Transverse colon (tissue), 4 donors: ENCODE results near the gene THUMPD2. TPM values are rescaled to one million over a fixed set of nuclear protein-coding genes. Genes with fewer than 3 reads are reported as not detected.

Experiments used
- DNase-seq: peaks from one replicate; pipeline ENCODE4 v3.0.0-alpha.2; 2019
- H3K27ac ChIP-seq, 4 donors: fragments of 200-600 bp; sonication (generic); 2 replicates each; pipeline ENCODE4 v1.5.1; 2016 to 2018; ENCODE audit warnings: inconsistent platforms in 4 of 4
- H3K27me3 ChIP-seq: fragments of 200-600 bp; sonication (generic); 2 replicates; pipeline ENCODE4 v1.5.1; 2017; ENCODE audit warnings: inconsistent platforms
- H3K36me3 ChIP-seq, 4 donors: fragments of 200-600 bp; sonication (generic); 2 replicates each; pipeline ENCODE4 v1.5.1; 2017 to 2019; ENCODE audit warnings: inconsistent platforms in 4 of 4
- H3K4me1 ChIP-seq, 4 donors: fragments of 200-600 bp; sonication (generic); 2 replicates each; pipeline ENCODE4 v1.5.1; 2017 to 2020; ENCODE audit warnings: inconsistent platforms in 4 of 4
- H3K4me3 ChIP-seq, 4 donors: fragments of 200-600 bp; sonication (generic); 1 replicate in 1 of 4; 2 replicates in 3 of 4; pipeline versions ENCODE4 v1.5.1 to v1.6.1; 2017 to 2019; ENCODE audit warnings: inconsistent platforms in 4 of 4
- H3K9me3 ChIP-seq, 2 donors: fragments of 200-600 bp; sonication (generic); 2 replicates each; pipeline ENCODE4 v1.5.1; 2017 to 2019; ENCODE audit warnings: inconsistent platforms in 2 of 2
- EP300 ChIP-seq: sonication (generic); formaldehyde crosslinking; IDR thresholded peaks from one replicate; pipeline ENCODE4 v1.6.1; 2017; ENCODE audit warnings: antibody characterized with exemption, low read depth
- POLR2A ChIP-seq: fragments of 450-650 bp; IDR thresholded peaks from one replicate; pipeline ENCODE4 v1.6.1; 2016; ENCODE audit warnings: antibody characterized with exemption, mild to moderate bottlenecking, moderate library complexity
- POLR2AphosphoS5 ChIP-seq, 3 donors: sonication (generic); formaldehyde crosslinking; IDR thresholded peaks; one replicate each; pipeline ENCODE4 v1.6.1; 2016; ENCODE audit warnings: antibody characterized with exemption in 3 of 3
- WGBS, 2 donors: methylation state at CpG; one replicate each; pipeline ENCODE4 v1.1.5; 2018; ENCODE audit warnings: low coverage in 1 of 2; 5-methylcytosine and 5-hydroxymethylcytosine counted together
- in situ Hi-C, 4 donors: fragments of 200-750 bp; cut with MboI; loops; one replicate each; pipeline versions ENCODE4 v1.15.0 to v1.15.1; 2017; ENCODE audit warnings: low sequenced_read_pairs in 3 of 4, low pct_ligation_motif_present in 1 of 4, low pct_unique_long_range_greater_than_20kb in 1 of 4
- intact Hi-C: fragments of 100-400 bp; cut with DNase I; formaldehyde crosslinking; loops from one replicate; pipeline ENCODE4 v1.15.1; 2023; ENCODE audit warnings: low total_unique reads
- total RNA-seq, 4 donors: library from RNA; depleted of rRNA; stranded (reverse); fragments of >200 nt; gene quantifications; one replicate each; pipeline ENCODE4 v1.1.0, GENCODE V29; 2016
- TF ChIP-seq, protein P1 (sequence below), 5 experiments: fragments of 200-600 bp in 3 of 5; fragments of 450-650 bp in 2 of 5; sonication (generic) in 3 of 5; IDR thresholded peaks; 1 replicate in 2 of 5; 2 replicates in 3 of 5; pipeline ENCODE4 v1.5.1; 2016 to 2017; ENCODE audit warnings: antibody characterized with exemption in 5 of 5, inconsistent platforms in 3 of 5, mild to moderate bottlenecking in 2 of 5, moderate library complexity in 1 of 5

THUMPD2 gene
- total RNA-seq, 4 donors from 2014 or later, result 5.2 to 21.1 (median 9.7) TPM

DNA sequence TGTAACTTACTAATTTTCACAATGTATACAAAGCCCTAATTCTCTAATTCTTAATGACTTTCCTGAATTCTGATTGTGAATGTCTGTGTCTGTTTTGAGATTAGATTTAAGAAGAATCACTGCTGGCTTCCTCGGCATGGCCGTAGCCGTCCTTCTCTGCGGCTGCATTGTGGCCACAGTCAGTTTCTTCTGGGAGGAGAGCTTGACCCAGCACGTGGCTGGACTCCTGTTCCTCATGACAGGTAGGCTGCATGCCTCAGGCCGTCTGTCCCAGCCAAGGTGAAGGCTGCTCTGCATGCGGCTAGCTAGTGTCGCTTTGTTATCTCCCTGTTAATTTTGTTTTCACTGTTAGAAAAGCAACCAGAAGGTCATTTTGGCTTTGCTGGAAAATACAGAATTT is 72.1 kb downstream of the THUMPD2 start:
- H3K27ac ChIP-seq, result no peak overlapping the region
- TF ChIP-seq POLR2A (no peak), EP300 (no peak), POLR2AphosphoS5 (IDR thresholded peaks at IDR 0.05) (no peak)
- TF ChIP-seq, protein P1, sequence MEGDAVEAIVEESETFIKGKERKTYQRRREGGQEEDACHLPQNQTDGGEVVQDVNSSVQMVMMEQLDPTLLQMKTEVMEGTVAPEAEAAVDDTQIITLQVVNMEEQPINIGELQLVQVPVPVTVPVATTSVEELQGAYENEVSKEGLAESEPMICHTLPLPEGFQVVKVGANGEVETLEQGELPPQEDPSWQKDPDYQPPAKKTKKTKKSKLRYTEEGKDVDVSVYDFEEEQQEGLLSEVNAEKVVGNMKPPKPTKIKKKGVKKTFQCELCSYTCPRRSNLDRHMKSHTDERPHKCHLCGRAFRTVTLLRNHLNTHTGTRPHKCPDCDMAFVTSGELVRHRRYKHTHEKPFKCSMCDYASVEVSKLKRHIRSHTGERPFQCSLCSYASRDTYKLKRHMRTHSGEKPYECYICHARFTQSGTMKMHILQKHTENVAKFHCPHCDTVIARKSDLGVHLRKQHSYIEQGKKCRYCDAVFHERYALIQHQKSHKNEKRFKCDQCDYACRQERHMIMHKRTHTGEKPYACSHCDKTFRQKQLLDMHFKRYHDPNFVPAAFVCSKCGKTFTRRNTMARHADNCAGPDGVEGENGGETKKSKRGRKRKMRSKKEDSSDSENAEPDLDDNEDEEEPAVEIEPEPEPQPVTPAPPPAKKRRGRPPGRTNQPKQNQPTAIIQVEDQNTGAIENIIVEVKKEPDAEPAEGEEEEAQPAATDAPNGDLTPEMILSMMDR (IDR thresholded peaks at IDR 0.05), result no peak
- no peak for DNase-seq
- in situ Hi-C loops (loop anchor here in 1 of 4 donors (25.0 kb wide), 1 partner anchor 345 kb away; no protein-coding TSS in a partner anchor), intact Hi-C loops (no loop called here)
- H3K27me3 ChIP-seq, result no peaks in the 10 kb centered on the region
- no peak overlapping the region for H3K4me3 ChIP-seq
- WGBS, 2 donors, result 94 to 100% methylated on average over 4 to 8 of the region's 8 CpGs
- H3K9me3 ChIP-seq, result peaks cover 0 to 2% of the 10 kb centered on the region in 2 donors
- H3K4me1 ChIP-seq, result no peaks in the 10 kb centered on the region
- no peaks in the 10 kb centered on the region for H3K36me3 ChIP-seq

DNA sequence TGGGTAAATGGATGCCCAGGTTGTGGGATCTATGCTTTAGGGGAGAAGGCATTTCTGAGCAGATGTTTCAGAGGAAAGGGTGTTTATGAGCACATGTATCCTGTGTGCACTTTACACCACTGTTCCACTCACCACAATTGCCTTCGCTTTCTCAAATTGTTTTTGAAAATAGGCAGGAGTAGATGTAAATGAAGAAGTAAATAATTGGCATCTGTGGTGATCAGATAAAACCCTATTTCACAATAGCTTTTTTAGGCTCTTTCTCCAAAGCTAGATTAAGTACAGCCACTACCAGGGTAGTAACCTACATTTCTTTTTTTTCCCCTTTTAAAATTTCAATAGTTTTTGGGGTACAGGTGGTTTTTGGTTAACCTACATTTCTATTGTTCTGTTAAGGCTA is 72.7 kb downstream of the THUMPD2 start:
- TF ChIP-seq EP300, result no peak
- TF ChIP-seq, protein P1 (IDR thresholded peaks at IDR 0.05), result no peak
- TF ChIP-seq POLR2AphosphoS5 (IDR thresholded peaks at IDR 0.05), result no peak
- no peak for TF ChIP-seq POLR2A
- Histone ChIP-seq H3K4me3 (no peak overlapping the region), H3K4me1 (no peaks in the 10 kb centered on the region), H3K9me3 (peaks cover 3 to 8% of the 10 kb centered on the region in 2 donors), H3K36me3 (no peaks in the 10 kb centered on the region), H3K27me3 (no peaks in the 10 kb centered on the region), H3K27ac (no peak overlapping the region)
- intact Hi-C loops, result no loop called here
- no peak for DNase-seq
- in situ Hi-C loops, result loop anchor here in 1 of 4 donors (25.0 kb wide), 1 partner anchor 344 kb away; no protein-coding TSS in a partner anchor
- 67 to 90% methylated on average over 1 of the region's 1 CpG for WGBS, 2 donors

DNA sequence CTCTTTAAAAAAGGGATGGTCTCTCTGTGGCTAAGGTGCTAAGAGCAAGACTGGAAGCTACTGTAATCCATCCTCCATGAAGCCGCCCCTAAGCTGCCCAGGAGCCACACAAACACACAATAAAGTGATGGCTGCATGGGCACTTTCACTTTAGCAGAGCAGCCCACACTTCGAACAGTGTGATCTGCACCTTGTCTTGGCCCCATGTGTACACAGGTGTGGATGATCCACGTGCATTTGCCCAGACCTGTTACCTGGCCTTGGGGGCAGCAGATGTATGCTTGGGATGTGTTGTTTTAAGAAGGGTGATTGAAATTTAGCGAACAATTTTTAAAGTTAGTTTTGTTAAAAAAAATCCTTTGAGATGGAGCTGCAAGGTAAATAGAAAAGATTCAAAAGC is 73.4 kb downstream of the THUMPD2 start:
- DNase-seq, result no peak
- intact Hi-C loops (no loop called here), in situ Hi-C loops (loop anchor here in 1 of 4 donors (25.0 kb wide), 1 partner anchor 343 kb away; no protein-coding TSS in a partner anchor)
- H3K27ac ChIP-seq, result no peak overlapping the region
- H3K27me3 ChIP-seq, result no peaks in the 10 kb centered on the region
- H3K4me1 ChIP-seq, result no peaks in the 10 kb centered on the region
- H3K9me3 ChIP-seq, result peaks cover 8 to 10% of the 10 kb centered on the region in 2 donors
- H3K36me3 ChIP-seq, result no peaks in the 10 kb centered on the region
- no peak overlapping the region for H3K4me3 ChIP-seq
- 47 to 100% methylated on average over 1 to 4 of the region's 4 CpGs for WGBS, 2 donors
- TF ChIP-seq POLR2AphosphoS5 (IDR thresholded peaks at IDR 0.05) (no peak), EP300 (no peak), POLR2A (no peak)
- TF ChIP-seq, protein P1 (IDR thresholded peaks at IDR 0.05), result no peak

DNA sequence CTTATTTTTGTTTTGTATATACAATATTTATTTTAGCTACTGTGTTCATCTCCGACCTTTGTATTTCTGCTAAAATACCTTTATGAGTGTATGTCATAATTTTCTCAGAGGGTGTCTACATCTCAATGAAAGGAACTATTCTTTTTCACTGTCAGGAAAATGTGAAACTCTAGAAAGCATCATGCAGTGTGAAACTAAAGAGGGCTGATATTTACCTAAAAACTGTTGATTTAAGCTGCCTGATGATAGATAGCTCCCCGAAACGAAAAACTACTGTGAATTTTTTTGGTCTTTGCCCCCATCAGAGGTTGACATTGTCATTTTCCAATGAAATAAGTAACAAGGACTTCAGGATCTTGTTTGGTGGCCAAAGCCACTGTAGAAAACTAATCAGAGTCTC is 74.5 kb downstream of the THUMPD2 start:
- no peak overlapping the region for H3K27ac ChIP-seq
- H3K36me3 ChIP-seq, result no peaks in the 10 kb centered on the region
- WGBS, 2 donors, result 72 to 87% methylated on average over 3 of the region's 3 CpGs
- intact Hi-C loops, result no loop called here
- in situ Hi-C loops, result loop anchor here in 1 of 4 donors (25.0 kb wide), 1 partner anchor 342 kb away; no protein-coding TSS in a partner anchor
- no peaks in the 10 kb centered on the region for H3K27me3 ChIP-seq
- no peak overlapping the region for H3K4me3 ChIP-seq
- DNase-seq, result no peak
- TF ChIP-seq EP300, result no peak
- TF ChIP-seq, protein P1 (IDR thresholded peaks at IDR 0.05), result no peak
- no peak for TF ChIP-seq POLR2AphosphoS5 (IDR thresholded peaks at IDR 0.05)
- no peak for TF ChIP-seq POLR2A
- no peaks in the 10 kb centered on the region for H3K4me1 ChIP-seq
- H3K9me3 ChIP-seq, result peaks cover 8 to 10% of the 10 kb centered on the region in 2 donors
